HG02943 (cell line): ENCODE measurements around the gene SLCO3A1.

ENCODE experiments used
- ATAC-seq: cut with Tn5 transposase; IDR thresholded peaks from one replicate; pipeline ENCODE4 v1.9.1; 2021; ENCODE audit warnings: mild to moderate bottlenecking, low read depth, moderate library complexity; ENCODE audit not compliant: unreplicated experiment

Gene SLCO3A1

GRCh38 chr15:92113832-92114231, 260.3 kb downstream of the SLCO3A1 start:
- ATAC-seq, result no peak

GRCh38 chr15:92115834-92116233, 262.3 kb downstream of the SLCO3A1 start:
- ATAC-seq, result no peak

DNA sequence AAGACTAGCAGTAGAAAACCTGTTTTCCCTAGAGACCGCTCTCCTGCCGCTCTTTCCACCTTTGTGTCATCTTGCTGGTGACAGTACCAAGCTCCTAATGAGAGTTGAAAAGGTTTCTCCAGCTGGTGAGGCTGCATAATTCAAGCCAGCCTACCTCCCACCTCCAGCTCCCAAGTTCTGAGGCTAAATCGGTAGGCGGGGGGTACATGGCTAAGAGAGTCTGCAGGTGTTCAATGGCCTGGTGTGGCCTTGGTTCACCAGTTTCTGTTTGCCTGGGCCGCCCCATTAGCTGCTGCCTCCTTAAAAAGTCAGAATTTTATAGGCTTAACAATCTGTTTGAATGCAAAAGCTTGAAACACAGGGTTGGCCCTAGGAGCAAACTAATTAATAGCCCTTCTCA, 262.8 kb downstream of the SLCO3A1 start:
- no peak for ATAC-seq

GRCh38 chr15:92117261-92117731, 263.8 kb downstream of the SLCO3A1 start:
- no peak for ATAC-seq

GRCh38 chr15:92118162-92118935, 264.8 kb downstream of the SLCO3A1 start:
- ATAC-seq, result no peak

DNA sequence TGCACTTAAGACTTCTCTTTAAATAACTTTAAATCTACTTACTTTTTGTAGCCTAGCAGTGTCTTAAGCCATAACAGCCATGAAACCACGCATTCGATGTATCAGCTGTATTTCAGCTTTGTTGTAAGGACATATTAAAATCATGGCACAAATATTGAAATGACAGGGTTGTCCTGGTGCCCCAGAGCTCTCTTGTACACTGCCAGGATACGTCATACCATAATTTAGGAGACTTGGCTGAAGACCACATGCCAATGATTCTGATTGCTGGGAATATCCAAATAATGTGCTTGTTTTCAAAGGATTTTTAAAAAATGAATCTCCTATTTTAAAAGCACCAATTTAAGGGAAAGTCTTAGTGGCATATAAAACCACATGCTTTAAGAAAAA, 265.4 kb downstream of the SLCO3A1 start:
- ATAC-seq, result no peak

DNA sequence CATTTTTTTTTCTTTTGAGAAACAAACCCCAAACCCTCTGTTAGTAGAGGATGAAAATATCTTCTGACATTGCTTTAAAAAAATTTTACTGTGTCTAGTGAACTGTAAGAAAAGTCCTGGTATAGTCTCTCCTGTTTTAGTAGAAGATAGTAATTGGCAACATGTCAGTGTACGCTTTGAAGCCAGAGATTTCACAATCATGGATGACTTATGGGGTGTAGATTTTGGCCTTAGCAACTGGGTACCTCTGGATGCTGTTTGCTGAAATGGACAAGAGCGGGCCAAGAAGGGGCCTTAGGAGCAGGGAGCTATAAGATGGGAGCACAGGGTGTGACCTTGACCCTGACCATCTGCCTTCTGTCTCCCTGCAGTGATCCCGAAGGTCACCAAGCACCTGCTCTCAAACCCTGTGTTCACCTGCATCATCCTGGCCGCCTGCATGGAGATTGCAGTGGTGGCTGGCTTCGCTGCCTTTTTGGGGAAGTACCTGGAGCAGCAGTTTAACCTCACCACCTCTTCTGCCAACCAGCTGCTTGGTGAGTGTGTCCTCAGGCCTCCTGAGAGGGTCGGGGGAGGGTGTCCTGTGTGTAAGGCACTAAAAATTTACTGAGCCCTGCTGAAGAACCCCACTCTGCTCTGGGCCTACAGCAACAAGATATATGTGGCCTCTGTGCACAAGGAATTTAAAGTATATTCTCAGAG, 266.7 kb downstream of the SLCO3A1 start:
- ATAC-seq, result no peak

- no peak for ATAC-seq
Measured at GRCh38 chr15:92121047-92121446, 267.5 kb downstream of the SLCO3A1 start.

GRCh38 chr15:92122259-92122658, 268.8 kb downstream of the SLCO3A1 start:
- ATAC-seq, result no peak

DNA sequence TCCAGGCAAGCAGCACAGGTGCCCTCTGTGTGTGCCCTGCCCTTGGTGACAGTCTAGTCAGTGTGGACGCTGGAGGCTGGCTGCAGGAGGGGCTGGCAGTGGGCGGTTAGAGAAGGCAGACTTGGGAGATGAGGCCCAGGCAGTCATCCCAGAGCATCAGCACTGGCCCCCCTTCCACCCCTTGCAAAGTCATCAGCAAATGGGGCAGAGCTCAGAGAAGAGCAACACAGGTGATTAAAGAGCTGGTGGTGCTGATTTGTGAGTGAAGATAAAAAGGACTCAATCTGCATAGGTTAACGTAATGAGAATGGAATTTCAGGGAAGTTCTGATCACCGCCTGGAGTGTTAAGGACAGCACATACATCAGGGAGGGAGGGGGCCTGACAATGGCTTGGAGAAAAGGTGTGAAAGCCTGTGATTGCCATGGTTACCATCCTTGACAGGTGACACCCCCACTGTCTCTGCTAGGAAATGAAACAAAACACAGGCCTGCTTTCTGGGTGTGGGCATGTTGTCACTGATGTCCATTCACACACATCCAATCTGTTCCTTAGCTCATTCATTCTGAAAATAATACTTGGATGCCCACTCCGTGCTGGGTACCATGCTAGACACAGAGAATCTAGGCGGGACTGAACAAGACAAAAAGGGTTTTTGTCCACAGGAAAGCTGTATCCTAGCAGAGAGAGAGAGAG, 270.6 kb downstream of the SLCO3A1 start:
- no peak for ATAC-seq

DNA sequence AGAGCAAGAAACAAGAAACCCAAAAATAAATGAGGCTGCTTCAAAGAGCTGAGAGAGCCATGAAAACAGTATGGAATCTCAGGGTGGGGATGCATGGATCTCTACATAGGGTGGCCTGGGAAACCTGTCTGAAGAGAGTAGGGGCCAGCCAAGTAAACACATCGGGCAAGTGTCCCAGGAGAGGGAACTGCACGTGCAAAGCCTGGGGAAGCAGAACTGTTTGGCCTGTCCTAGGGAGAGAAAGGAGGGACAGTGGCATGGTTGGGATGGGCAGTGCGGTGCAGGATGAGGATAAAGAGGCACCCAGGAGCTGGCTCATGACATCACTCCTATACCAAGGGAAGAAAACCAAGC, 271.1 kb downstream of the SLCO3A1 start:
- no peak for ATAC-seq

DNA sequence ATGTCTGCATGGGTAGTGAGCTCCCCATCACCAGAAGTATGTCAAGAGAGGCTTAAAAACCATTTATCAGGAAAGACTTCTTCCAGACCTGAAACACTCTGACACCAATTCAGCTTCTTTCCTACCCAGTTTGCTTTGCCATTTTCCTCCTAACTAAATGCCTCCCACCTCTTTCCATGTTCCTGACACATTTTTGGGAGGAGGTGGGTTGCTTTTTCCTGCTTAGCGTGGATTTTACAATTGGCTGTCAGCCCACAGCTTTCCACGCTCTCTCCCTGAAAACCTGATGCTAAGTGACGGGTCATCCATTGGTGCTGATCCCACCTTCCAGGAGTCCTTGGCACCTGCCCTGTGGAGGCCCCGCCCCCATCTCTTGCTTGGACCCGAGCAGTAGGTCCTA, 275.3 kb downstream of the SLCO3A1 start:
- ATAC-seq, result no peak

- ATAC-seq, result no peak
Measured at GRCh38 chr15:92130244-92130643, 276.7 kb downstream of the SLCO3A1 start.

DNA sequence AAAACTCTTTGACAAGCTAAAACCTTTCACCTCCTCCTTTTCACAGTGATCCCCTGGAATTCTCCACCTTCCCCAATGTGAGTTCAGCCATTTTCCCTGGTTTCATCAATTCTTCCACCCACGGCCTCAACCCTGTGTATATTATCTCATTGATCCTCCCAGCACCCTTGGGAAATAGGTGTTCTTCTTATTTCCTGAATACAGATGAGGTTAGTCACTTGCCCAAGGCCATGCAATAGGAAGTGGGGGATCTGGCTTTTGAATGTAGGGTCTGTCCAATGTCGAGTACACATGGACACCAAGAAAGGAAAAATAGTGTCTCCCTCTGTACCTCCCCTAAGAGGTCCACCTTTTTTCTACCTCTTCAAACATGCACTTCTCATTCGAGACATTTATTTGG, 277.4 kb downstream of the SLCO3A1 start:
- ATAC-seq, result no peak

DNA sequence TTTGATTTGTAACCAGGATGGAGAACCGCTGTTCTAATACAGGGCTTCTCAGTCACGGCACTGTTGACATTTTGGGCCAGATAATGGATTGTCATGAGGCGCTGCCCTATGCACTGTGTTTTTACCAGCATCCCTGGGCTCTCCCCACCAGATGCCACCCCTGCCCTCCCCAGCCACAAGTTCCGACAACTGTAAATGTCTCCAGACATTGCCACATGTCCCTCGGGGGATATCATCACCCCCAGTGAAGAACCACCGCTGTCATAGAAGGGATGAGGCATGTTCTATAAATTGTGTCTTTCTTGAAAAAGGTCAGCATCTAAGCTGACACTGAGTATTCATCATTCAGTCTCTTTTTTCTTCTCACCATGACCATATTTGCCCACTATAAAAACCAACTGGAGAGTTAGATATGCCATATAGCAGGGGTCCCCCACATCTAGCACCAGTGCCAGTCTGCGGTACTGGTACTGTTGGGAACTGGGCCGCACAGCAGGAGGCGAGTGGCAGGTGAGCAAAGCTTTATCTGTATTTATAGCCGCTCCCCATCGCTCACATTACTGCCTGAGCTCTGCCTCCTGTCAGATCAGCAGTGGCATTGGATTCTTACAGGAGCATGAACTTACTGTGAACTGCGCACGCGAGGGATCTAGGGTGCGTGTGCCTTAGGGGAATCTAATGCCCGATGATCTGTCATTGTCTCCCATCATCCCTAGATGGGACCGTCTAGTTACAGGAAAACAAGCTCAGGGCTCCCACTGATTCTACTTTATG, 279.7 kb downstream of the SLCO3A1 start:
- no peak for ATAC-seq

DNA sequence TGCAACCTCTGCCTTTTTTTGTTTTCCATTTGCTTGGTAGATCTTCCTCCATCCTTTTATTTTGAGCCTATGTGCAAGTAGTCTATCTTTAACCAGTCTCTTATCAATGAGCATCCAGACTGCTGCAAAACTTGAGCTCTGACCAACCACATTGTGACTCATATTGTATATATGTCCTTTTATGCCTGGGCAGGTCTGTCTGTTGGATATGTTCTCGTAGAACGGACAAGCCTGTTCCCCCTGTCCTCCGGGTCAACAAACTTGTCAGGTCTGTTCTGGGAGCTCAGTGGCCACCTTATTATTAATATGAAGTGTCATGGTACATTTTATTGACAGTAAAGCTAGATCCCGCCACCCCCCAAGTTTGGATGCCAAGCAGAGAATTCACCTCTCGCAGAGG, 287.3 kb downstream of the SLCO3A1 start:
- ATAC-seq, result no peak

DNA sequence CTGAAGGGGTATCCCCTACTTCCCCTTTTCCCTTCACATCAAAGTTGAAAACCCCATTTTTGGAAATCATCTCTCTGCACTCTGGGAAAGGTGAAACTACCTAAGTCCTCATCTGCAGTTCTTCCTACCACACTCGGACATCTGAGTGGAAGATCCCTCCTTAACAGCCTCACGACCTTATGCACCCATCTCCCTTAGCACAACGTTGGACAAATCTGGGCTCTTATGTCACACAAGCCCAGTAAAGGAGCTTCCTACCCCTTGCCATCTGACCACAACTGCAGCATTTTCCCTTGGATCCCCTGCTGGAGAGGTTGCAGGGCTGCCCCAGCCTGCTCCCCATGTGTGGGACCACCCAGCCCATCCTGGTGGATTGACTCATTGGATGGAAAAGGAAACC, 288.1 kb downstream of the SLCO3A1 start:
- no peak for ATAC-seq

DNA sequence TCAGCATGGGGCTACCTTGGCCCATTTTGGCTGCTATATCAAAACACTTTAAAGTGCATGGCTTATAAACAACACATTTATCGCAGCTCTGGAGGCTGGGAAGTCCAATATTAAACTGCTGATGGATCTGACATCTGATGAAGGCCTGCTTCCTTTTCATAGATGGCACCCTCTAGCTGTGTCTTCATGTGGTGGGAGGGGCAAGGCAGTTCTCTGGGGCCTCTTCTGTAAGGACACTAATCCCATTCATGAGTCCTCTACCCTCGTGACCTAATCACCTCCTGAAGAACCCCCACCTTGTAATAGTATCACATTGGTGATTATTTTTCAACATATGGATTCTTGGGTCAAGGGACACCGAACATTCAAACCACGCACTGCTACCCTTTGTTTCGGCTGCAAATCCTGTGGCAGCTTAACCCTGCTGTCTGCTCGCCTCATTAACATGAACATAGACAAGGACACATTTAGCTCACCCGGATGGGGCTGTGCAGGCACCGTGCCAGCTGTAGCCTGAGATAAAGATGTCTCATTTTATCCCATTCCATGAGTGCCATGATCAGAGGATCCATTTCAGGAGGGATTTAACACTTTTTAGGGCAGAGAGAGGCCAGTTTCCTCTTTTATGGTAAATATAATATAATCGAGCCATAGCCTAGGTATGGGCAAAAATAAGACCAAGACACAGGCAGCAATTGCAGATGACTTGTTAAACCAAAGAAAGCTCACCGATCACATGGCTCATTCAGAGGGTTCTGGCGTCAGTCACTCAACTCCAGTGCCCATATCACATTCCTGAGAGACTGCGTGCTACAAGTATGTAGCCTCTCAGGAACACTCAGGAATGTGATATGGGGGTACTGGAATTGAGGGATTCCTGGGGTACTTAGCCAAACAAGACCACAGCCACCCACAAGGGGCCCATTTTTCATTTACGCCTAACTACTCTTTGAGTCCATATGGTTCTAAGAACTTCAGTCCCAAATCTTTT, 289.0 kb downstream of the SLCO3A1 start:
- no peak for ATAC-seq

- no peak for ATAC-seq
Measured at GRCh38 chr15:92143765-92144164, 290.3 kb downstream of the SLCO3A1 start.
